Fibroblast of skin of left biceps (primary cell): Measurements from ENCODE around the gene HBG1.
"Not testable (repeated sequence)": the region's sequence is repeated elsewhere in the genome, so short reads cannot be mapped to it uniquely, and the experiment has no call there.

ENCODE experiments used
- DNase-seq, 2 experiments: peaks; one replicate each; pipeline ENCODE4 v3.0.0-alpha.2; 2013; ENCODE audit warnings: low read depth in 2 of 2

HBG1 gene

DNA sequence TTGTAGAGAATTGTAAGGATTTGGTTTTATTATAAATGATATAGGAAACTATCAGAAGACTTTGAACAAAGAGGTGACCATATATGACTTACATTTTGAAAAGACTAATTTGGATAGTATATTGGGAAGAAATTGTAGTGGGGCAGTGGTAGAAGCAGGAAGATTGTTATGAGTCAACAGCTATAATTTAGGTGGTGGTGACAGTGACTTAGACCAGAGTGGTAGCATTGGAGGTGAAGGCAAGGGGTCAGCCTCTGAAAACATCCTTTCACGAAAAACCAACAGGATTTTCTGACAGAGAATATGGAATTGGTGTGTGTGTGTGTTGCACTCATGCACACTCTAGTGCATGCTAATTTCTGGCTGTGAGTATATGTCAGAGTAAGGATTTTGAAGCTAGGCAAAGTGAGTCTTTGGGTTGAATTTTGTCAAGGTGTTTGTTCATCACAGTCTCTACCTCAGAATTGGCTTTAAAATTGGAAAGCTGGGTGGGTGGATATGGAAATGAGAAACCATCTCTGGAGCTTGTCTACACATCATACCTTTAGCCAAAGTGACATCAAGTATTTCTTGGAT is 28.2 kb upstream of the HBG1 start:
- DNase-seq = no peak

DNA sequence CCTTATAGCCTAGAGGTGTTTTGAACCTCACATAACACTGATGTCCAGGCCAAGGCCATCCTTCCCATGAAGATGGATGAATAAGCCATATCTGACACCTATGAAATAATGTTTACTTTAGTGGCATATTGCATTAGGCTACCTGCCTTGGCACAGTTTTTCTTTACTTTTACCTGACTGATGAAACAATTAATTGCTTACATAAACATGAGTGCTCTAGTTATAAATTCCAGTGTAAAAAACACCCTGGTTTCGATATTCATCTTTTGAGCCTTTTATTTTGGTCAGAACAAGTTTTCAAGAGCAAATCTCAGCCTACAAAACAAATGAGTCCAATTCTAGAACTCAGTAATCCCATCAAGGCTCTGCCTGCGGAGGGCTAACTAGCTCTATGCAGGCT is 27.0 kb upstream of the HBG1 start:
- no peak for DNase-seq

DNA sequence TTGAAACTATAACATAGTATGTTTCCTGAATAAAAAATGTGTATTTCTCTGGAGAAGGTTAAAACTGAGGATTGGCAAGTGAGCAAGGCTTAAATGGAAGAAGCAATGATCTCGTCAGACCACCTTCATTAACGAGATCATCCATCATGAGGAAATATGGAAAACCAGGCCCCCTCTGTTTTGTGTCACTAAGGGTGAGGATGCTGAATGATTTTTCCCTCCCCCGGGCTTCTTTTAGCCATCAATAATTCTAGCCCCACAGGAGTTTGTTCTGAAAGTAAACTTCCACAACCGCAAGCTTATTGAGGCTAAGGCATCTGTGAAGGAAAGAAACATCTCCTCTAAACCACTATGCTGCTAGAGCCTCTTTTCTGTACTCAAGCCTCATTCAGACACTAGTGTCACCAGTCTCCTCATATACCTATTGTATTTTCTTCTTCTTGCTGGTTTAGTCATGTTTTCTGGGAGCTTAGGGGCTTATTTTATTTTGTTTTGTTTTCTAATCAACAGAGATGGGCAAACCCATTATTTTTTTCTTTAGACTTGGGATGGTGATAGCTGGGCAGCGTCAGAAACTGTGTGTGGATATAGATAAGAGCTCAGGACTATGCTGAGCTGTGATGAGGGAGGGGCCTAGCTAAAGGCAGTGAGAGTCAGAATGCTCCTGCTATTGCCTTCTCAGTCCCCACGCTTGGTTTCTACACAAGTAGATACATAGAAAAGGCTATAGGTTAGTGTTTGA is 25.9 kb upstream of the HBG1 start:
- DNase-seq = no peak

DNA sequence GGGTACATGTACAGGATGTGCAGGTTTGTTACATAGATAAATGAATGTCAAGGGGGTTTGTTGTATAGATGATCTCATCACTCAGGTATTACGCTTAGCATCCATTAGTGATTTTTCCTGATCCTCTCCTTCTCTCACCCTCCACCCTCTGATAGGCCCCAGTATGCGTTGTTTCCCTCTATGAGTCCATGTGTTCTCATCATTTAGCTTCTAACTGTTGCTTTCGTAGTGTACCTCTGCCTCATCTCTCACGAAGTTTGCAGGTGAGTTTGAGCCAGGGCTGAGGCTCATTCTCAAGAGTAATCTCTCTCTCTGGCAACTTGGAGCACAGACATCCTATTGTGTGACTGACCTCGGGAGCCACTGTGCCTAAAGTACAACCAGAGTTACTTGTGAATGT is 24.7 kb upstream of the HBG1 start:
- no peak for DNase-seq

DNA sequence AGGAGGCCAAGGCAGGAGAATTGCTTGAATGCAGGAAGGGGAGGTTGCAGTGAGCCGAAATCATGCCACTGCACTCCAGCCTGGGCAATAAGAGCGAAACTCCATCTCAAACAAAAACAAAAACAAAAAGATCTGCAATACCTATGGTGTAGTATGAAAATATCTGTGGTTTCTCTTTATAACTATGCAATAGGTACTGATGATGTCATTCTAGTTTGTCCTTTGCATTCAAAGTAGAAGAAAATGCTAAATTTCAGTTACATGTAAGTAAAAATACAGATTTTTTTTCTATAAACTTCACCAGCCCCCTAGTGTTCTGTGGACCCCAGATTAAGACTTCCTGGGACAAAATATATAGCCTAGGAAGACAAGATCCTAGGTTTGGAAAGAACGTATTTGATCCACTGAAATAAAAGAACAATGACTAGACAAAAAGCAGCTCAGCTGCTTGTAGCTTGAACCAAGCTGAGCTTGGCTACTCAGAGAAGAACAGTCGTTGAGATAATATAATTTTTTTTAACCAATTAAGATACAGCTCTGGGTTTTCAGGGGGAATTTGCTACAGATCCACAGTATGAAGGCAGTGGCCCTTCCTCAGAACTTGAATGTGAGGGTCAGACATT is 22.8 kb upstream of the HBG1 start:
- DNase-seq = no peak

DNA sequence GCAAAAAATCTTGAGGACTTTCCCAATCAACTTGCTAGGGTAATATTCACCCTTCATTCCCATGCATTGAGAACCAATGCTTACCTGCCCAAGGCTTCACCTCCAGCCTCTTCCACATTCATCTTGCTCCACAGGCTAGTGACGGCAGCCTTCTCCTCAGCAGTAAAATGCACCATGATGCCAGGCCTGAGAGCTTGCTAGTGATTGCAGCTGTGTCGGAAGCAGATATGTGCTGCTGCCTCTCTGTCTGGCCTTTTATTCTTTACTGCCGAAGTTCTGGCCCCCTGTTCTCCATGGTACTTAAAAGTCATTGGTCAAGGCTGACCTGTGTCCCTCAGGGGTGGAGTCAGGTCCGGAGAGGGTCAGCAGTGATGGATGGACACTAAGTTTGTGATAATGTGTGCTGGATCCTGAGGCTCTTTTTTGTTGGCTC is 20.1 kb upstream of the HBG1 start, which contains the start of gene HBE1:
HBE1 (minus strand) TSS at position 231 of the 433 bp plus-strand sequence; CDS start at position 176, 55 bp downstream.
- no peak for DNase-seq

DNA sequence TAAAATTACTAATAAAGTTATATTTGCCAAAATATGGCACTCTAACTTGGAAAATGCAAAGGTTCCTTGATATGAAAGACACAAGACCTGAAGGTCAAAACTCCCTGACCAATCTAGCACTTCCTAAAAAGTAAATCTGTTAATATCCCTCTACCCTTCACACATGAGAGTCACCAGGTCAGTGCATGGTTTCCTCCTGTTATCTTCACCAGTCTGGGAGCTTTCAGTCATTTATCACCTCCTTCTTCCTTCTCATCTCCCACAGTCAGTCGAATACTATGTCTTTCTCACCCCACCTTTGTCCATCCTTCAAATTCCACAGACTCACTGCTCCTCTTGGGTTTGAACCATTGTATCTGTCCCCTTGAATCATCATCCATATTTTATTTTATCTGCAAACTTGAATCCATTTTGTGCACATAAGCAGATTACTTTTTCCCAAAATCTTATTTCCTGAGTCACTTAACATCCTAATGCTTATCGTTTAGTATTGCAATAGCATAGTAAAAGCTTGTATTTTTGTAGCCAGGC is 17.4 kb upstream of the HBG1 start:
- no peak for DNase-seq

DNA sequence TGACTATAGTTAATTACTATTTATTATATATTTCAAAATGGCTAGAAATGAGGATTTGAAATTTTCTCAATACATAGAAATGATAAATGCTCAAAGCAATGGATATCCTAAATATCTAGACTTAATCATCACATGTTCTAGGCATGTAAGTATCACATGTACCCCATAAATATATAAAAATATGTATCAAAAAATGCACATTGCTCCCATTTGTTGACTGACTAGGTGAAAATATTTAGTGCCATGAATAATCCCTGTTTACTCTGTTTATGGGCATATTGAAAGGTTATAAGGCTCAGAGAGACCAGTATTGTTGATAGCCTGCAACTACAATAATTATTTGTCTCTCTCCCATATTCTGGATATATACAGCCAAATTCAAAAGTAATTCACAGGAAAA is 17.0 kb upstream of the HBG1 start:
- DNase-seq = no peak

DNA sequence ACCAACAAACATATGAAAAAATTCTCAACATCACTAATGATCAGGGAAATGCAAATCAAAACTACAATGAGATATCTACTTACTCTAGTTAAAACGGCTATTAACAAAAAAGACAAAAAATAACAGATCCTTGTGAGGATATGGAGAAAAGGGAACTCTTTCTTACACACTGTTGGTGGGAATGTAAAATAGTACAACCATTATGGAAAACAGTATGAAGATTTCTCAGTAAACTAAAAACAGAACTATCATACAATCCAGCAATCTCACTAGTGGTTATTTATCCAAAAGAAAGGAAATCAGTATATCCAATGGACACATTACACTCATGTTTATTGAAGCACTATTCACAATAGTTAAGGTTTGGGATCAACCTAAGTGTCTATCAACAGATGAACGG is 16.2 kb upstream of the HBG1 start:
- no peak for DNase-seq

DNA sequence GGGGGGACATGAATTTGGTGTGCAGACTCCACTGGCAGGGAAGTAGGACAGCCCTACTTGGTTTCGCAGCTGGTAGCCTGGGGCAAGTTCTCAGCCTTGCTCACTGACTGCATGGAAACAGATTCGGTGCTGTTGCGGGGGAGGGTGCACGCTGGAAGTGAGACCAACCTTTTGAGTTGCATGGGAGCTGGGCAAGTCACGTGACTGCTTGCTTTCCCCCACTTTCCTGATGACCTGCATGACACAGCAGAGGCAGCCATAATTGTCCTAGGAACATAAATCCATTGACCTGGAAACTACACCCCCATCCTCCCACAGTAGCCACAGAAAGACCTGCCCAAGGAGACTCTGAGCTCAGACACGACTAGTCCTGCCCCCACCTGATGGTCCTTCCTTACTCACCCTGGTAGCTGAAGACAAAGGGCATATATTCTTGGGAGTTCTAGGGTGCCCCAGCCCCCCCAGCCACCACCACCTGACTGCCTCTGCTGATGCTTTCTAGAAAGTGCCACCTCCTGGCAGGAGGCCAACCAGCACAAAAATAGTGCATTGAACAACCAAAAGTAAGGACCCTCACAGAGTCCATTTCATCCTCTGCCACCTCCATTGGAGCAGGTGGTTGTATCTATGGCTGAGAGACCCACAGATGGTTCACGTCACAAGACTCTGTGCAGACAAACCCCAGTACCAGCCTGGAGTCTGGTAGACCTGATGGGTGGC is 9.0 kb upstream of the HBG1 start:
- DNase-seq = no peak

DNA sequence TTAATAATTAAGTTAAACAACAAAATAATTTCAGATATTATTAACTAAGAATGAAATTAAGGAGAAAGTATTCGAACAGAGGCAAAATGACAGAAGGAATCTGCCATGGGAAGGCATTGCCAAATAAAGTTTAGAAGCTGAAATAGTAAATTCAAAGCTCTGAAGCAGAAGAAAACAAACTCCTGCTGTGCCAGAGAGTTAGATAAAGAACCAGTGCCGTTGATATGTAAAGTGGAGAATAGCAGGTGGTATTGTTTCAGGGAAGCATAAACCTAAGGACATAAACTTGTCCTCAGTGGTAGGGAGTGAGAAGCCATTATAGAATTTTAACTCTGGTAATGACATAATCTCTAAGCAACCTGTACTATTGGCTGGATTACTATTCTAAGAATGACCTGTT is 7.6 kb upstream of the HBG1 start:
- DNase-seq = no peak

DNA sequence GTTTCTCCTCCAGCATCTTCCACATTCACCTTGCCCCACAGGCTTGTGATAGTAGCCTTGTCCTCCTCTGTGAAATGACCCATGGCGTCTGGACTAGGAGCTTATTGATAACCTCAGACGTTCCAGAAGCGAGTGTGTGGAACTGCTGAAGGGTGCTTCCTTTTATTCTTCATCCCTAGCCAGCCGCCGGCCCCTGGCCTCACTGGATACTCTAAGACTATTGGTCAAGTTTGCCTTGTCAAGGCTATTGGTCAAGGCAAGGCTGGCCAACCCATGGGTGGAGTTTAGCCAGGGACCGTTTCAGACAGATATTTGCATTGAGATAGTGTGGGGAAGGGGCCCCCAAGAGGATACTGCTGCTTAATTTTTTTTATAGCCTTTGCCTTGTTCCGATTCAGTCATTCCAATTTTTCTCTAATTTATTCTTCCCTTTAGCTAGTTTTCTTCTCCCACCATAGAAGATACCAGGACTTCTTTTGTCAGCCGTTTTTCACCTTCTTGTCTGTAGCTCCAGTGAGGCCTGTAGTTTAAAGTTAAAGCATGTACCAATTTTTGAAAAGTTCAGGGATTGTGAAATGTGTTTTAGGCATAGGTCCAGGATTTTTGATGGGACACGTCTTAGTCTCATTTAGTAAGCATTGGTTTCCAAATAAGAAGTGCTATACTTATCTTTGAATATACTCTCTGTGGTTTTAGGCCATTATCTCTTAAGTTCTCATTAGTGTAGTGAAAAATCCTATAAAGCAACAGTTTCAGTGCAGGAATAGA is 5.2 kb upstream of the HBG1 start, which contains the start of gene HBG2:
HBG2 (minus strand) TSS at position 136 of the 768 bp plus-strand sequence; CDS start at position 83, 53 bp downstream.
- not testable (repeated sequence) for DNase-seq

DNA sequence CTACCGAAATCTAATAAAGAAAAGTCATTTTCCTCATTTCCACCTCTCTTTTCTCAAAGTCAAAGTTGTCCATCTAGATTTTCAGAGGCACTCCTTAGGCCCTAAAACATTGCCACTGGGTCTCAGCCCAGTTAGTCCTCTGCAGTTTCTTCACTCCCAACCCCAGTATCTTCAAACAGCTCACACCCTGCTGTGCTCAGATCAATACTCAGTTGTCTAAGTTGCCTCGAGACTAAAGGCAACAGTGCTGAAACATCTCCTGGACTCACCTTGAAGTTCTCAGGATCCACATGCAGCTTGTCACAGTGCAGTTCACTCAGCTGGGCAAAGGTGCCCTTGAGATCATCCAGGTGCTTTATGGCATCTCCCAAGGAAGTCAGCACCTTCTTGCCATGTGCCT is 4.4 kb upstream of the HBG1 start:
- not testable (repeated sequence) for DNase-seq

DNA sequence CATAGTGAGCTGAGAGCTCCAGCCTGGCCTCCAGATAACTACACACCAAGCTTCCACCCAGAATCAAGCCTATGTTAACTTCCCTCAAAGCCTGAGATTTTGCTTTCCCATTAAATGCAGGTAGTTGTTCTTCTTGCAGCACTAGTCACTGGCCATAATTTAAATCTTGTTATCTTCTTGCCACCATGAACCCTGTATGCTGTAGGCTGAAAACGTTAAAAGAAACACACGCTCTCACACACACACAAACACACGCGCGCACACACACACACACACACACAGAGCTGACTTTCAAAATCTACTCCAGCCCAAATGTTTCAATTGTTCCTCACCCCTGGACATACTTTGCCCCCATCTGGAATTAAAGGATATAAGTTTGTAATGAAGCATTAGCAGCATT is 3.8 kb upstream of the HBG1 start:
- not testable (repeated sequence) for DNase-seq

DNA sequence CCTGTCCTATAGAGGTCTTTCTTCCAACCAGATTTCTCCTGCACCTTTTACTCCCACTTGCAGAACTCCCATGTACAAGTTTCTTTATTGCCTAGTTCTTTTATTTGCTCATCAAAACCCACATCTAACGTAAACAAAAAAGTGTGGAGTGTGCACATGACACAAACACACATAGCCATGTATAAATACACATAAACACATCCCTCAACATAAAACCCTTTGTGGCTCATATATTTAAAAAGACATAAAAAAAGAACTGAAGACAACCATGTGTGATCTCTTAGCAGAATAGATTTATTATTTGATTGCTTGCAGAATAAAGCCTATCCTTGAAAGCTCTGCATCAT is 3.2 kb upstream of the HBG1 start:
- DNase-seq = no peak

DNA sequence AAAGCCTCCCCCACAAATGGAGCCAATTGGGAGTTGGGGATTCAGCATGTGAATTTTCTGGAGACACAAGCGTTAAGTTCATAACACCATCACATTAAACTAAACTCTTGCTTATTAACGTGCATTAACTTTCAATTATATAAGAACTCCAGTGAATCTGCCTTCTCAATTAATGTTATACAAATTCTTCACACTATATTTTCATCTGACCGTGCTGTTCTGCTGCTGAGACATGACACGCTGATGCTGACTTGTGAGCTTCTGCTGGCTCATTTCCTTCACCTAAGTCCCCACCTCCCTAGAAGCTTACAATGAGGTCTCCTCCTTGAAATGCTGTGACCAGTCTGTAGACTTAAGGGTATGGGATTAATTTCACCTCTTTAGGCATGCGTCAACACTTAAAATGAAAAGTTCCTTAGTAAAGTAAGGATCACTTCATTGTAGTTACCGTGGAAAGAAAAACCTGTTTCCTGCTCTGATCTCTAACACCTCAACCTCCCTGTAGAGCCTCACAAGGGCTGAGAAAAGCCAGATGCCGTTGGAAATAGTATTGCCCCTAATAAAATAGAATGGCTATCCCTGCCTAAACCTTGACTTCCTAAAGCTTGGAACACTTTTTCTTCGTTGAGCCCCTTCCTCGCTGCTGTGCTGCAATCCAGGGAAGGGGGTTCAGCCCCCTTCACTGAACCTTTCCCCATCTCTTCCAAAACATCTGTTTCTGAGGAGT is 2.7 kb upstream of the HBG1 start:
- no peak for DNase-seq

DNA sequence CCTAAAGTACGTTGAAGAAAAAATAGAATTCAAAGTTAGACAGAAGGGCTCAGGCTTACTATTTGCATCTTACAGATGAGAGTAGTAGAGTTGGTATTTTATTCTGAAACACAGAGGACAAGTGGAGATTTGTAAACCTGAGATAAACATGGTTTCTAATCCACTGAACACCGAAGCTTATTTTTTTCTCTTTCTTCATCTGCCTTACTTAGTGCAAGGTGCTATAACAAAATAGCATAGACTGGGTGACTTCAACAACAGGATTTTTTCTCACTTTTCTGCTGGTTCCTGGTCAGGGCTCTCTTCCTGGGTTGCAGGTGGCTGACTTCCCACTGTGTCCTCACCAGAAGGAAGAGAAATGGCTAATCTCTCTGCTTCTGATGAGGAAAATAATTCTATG is 2.1 kb upstream of the HBG1 start:
- DNase-seq = no peak

DNA sequence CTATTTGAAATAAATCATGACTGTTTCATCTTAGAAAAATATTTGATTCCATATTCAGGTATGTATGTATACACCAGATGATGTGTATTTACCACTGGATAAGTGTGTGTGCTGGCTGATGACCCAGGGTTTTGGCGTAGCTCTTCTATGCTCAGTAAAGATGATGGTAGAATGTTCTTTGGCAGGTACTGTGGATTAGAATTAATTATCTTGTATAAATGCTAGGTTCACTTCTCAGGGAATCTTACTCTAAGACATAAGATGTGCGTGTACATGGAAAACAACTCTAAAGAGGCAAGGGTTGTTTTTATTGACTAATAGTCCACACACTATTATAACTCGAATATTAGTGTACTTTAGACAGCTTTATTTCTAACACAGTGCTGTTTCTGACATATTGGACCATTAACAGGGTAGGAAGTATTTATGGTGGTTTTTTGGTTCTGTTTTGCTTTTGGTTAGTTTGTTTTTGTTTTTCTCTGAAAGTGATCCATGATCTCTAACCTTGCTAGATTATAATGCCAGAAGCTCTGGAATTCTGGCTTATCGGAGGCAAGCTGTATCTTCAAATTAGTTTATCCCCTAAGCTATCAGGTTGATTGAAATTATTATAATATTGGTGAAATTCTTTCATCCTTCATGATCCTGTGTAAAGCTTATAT is 1.0 kb upstream of the HBG1 start:
- no peak for DNase-seq

DNA sequence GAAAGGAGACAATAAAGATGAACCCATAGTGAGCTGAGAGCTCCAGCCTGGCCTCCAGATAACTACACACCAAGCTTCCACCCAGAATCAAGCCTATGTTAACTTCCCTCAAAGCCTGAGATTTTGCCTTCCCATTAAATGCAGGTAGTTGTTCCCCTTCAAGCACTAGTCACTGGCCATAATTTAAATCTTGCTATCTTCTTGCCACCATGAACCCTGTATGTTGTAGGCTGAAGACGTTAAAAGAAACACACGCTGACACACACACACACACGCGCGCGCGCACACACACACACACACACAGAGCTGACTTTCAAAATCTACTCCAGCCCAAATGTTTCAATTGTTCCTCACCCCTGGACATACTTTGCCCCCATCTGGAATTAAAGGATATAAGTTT is 1.2 kb downstream of the HBG1 start:
- not testable (repeated sequence) for DNase-seq

DNA sequence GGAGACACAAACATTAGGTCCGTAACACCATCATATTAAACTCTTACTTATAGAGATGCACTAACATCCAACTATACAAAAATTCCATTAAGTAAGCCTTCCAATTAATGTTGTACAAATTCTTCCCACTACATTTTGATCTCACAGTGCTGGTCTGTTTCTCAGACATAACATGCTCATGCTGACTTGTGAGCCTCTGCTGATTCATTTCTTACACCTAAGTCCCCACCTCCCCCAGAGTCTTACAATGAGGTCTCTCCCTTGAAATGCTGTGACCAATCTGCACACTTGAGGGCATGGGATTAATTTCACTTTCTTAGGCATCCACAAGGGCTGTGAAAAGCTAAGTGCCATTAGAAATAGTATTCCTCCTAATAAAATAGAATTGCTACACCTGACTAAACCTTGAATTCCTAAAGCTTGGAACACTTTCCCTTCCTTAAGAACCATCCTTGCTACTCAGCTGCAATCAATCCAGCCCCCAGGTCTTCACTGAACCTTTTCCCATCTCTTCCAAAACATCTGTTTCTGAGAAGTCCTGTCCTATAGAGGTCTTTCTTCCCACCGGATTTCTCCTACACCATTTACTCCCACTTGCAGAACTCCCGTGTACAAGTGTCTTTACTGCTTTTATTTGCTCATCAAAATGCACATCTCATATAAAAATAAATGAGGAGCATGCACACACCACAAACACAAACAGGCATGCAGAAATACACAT is 2.0 kb downstream of the HBG1 start:
- DNase-seq = no peak
